GM10266 (cell line): ENCODE measurements around the gene IGFALS.
"Not testable (repeated sequence)": the region's sequence is repeated elsewhere in the genome, so short reads cannot be mapped to it uniquely, and the experiment has no call there.

Experiments used
- DNase-seq: peaks from one replicate; pipeline ENCODE4 v3.0.0; 2012; ENCODE audit errors: extremely low spot score
- CTCF ChIP-seq: IDR thresholded peaks from 2 replicates; pipeline ENCODE4 v1.5.1; 2012; ENCODE audit warnings: mild to moderate bottlenecking, low read depth; ENCODE audit not compliant: control insufficient read depth, insufficient read depth; ENCODE audit errors: missing control alignments

Gene IGFALS

DNA sequence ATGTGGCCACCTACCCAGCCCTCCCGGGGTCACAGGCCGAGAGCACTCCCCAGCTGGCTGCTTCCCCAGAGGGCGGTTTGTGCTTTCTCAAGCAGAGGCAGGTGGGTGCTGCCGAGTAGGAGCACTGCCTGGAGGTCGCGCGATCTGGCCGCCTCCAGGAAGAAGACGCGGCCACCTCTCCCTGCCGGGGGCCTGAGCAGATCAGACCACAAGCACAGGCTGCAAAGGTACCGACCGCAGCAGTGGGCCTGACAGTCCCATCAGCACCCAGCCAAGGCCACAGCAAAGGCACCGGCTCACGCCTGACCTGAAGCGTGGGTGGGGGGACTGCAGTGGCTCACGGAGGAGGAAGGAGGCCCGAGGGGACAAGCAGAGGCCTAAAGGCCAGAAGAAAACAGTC lies 15.2 kb upstream of the IGFALS start:
- DNase-seq, result no peak
- no peak for TF ChIP-seq CTCF

DNA sequence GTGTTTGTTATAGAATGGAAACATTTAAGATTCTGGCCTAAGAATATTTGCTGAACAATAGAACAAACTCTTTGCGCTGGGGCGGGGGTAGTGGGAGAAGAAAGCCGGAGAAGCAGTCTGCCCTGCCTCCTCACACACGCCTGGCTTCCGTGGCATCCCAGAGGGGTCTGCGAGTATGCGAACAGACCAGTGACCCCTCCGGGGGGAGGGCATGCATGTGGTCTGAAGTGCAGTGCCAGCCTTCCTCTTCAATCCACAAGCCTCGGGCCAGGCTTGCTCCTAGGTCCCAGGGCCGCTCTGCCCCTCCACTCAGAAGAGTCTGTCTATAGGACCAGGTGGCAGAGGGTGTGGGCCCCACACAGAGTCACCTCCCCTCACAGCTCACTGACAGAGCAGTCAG lies 14.1 kb upstream of the IGFALS start:
- TF ChIP-seq CTCF, result no peak

DNA sequence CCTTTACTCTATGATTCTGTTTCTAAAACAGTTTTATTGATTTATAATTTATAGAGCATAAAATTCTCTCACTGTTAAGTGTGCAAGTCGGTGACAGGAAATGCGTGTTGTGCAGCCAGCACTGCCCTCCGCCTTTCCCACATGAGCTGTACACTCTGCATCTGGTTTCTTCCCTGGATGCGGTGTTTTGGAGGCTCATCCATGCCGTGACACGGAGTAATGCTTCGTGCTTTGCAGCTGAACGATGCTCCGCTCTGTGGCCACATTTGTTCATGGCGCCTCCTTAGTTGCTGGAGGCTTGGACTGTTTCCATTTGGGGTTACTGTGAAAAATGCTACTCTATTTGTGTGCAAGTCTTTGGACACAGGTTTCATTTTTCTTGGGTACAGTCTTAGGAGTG lies 7.2 kb upstream of the IGFALS start:
- no peak for TF ChIP-seq CTCF

More for the DNA sequence above, 14.1 kb upstream of the IGFALS start:
- DNase-seq, result no peak

DNA sequence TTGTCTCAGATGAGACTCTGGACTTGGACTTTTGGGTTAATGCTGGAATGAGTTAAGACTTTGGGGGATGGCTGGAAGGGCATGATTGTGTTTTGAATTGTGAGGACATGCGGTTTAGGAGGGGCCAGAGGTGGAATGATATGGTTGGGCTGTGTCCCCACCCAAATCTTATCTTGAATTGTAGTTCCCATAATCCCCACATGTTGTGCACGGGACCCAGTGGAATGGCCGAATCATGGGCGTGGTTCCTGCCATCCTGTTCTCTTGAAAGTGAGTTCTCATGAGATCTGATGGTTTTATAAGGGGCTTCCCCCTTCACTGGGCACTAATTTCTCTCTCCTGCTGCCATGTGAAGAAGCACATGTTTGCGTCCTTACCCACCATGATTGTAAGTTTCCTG lies 5.8 kb upstream of the IGFALS start:
- not testable (repeated sequence) for DNase-seq

More for the DNA sequence above, 7.2 kb upstream of the IGFALS start:
- no peak for DNase-seq

DNA sequence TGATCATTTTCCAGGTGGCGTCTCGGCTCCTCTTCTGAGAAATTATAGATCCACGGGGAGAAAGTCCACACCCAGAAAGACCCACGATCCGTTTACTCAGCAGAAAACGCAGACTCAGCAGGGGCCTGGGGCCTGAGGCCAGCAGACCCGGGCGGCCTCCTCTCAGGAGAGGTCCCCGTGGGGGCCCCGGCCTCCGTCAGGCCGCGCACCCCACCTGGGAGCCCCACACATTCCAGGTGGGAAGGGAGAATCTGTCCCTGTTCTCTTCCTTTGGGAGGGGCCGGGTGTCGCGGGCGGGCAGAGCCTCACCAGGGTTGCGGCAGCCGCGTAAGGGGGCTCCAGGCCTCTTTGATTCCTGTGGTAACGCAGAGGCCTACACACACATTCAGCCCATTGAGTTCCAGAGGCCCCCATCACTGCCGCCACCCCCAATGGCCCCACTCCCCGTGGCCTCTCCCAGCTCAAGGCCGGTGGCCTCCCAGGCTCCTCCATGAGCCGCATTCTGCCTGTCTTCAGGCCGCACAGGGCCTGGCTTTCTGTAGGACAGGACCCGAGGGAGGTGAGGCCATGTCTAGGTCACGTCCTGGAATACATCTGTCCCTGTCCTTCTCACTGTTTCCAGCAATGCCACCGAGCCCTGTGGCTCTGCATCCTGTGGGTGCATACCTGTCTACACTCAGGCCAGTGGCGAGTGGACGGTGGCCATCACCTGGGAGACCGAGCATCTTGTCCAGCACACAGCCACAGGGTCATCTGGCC lies 1.6 kb upstream of the IGFALS start:
- no peak for TF ChIP-seq CTCF
- no peak for DNase-seq

- no peak for DNase-seq
Measured at GRCh38 chr16:1794221-1794871, 841 bp upstream of the IGFALS start.

More at GRCh38 chr16:1794221-1794871, 841 bp upstream of the IGFALS start:
- TF ChIP-seq CTCF, result no peak
